PC-3 (cell line): ENCODE data around the gene FOXE1. TPM values are rescaled to one million over a fixed set of nuclear protein-coding genes. Genes with fewer than 3 reads are reported as not detected.

ENCODE experiments used
- ATAC-seq: fragments of 200-7000 bp; cut with Tn5 transposase; 2 replicates; pipeline ENCODE4 v1.9.1; 2020; ENCODE audit warnings: mild to moderate bottlenecking, moderate library complexity
- BruUV-seq: library from RNA; stranded (reverse); fragments of 400-500 nt; replicated peaks from 2 replicates; lab custom pipeline; 2021; lab: Mats Ljungman, UMichigan
- CTCF ChIA-PET: fragments of 300-600 bp; sonication (Branson Sonifier 250); formaldehyde crosslinking; loops from one replicate; lab custom pipeline; 2022; ENCODE audit warnings: antibody characterized with exemption; lab: Charles Lee
- POLR2A ChIA-PET: fragments of 300-600 bp; sonication (Branson Sonifier 250); formaldehyde crosslinking; loops from one replicate; lab custom pipeline; 2022; ENCODE audit warnings: antibody characterized with exemption; ENCODE audit not compliant: unreplicated experiment; lab: Charles Lee
- DNase-seq: peaks from one replicate; pipeline ENCODE4 v3.0.0-alpha.2; 2015
- H2AFZ ChIP-seq: fragments of 300-600 bp; sonication (generic); 2 replicates; pipeline ENCODE4 v1.6.0; 2016; ENCODE audit warnings: antibody characterized with exemption, low read length
- H3F3A ChIP-seq: fragments of 300-600 bp; sonication (generic); one replicate; pipeline ENCODE4 v1.6.0; 2017; ENCODE audit warnings: antibody characterized with exemption, low read length, control low read depth, mild to moderate bottlenecking; ENCODE audit not compliant: unreplicated experiment
- H3K27ac ChIP-seq: fragments of 300-600 bp; sonication (generic); 2 replicates; pipeline ENCODE4 v1.5.1; 2016; ENCODE audit warnings: mild to moderate bottlenecking, low read length
- H3K27me3 ChIP-seq: fragments of 300-600 bp; sonication (generic); 2 replicates; pipeline ENCODE4 v1.6.1; 2016; ENCODE audit warnings: low read length, mixed read lengths
- H3K36me3 ChIP-seq: fragments of 300-600 bp; sonication (generic); 2 replicates; pipeline ENCODE4 v1.6.1; 2016; ENCODE audit warnings: low read depth, mixed run types, low read length, mixed read lengths
- H3K4me1 ChIP-seq: fragments of 300-600 bp; sonication (generic); 2 replicates; pipeline ENCODE4 v1.5.1; 2016; ENCODE audit warnings: low read length; ENCODE audit not compliant: insufficient read depth
- H3K4me2 ChIP-seq: fragments of 300-600 bp; sonication (generic); 2 replicates; pipeline ENCODE4 v1.6.0; 2016; ENCODE audit warnings: low read length
- H3K4me3 ChIP-seq: fragments of 300-600 bp; sonication (generic); 2 replicates; pipeline ENCODE4 v1.5.1; 2016; ENCODE audit warnings: mild to moderate bottlenecking, low read length, mixed read lengths
- H3K79me2 ChIP-seq: fragments of 300-600 bp; sonication (generic); 2 replicates; pipeline ENCODE4 v1.6.1; 2017; ENCODE audit warnings: low read length, mixed read lengths
- H3K9ac ChIP-seq: fragments of 300-600 bp; sonication (generic); 2 replicates; pipeline ENCODE4 v1.6.0; 2016; ENCODE audit warnings: mild to moderate bottlenecking, low read length
- H3K9me2 ChIP-seq: fragments of 300-600 bp; sonication (generic); replicated peaks from 2 replicates; pipeline ENCODE4 v1.6.1; 2016; ENCODE audit warnings: mixed run types, low read length, mixed read lengths
- H3K9me3 ChIP-seq: fragments of 300-600 bp; sonication (generic); 2 replicates; pipeline ENCODE4 v1.6.1; 2016; ENCODE audit warnings: low read length, mixed read lengths
- H4K20me1 ChIP-seq: fragments of 300-600 bp; sonication (generic); 2 replicates; pipeline ENCODE4 v1.6.1; 2016; ENCODE audit warnings: low read length, mixed read lengths
- CTCF ChIP-seq: fragments of 300-600 bp; sonication (generic); conservative IDR thresholded peaks from 2 replicates; pipeline ENCODE4 v1.5.1; 2017; ENCODE audit warnings: antibody characterized with exemption, low read depth, mild to moderate bottlenecking, low read length
- EZH2 ChIP-seq: fragments of 300-600 bp; sonication (generic); IDR thresholded peaks from one replicate; pipeline ENCODE4 v1.6.1; 2017; ENCODE audit warnings: antibody characterized with exemption, mild to moderate bottlenecking, low read length; ENCODE audit not compliant: unreplicated experiment
- EZH2phosphoT487 ChIP-seq: fragments of 300-600 bp; sonication (generic); IDR thresholded peaks from 2 replicates; pipeline ENCODE4 v1.6.1; 2018; ENCODE audit warnings: mild to moderate bottlenecking, antibody characterized with exemption, low read length, borderline replicate concordance
- intact Hi-C: fragments of 100-400 bp; cut with micrococcal nuclease; formaldehyde crosslinking; loops from 2 replicates; pipeline ENCODE4 v1.9.0; 2023
- total RNA-seq: library from RNA; depleted of rRNA; stranded (reverse); fragments of >200 nt; gene quantifications from 2 replicates; pipeline ENCODE4 v1.2.3, GENCODE V29; 2014

Gene FOXE1
- total RNA-seq, 1 experiment from 2014 or later = not detected

GRCh38 chr9:97850746-97851445 is 2.1 kb upstream of the FOXE1 start:
- TF ChIP-seq EZH2 (no peak), EZH2phosphoT487 (no peak), CTCF (no peak)
- no peaks in the 10 kb centered on the region for H3K27me3 ChIP-seq
- H3K9me2 ChIP-seq = no peaks in the 10 kb centered on the region
- no peak for DNase-seq
- ChIA-PET POLR2A (no interaction called here), CTCF (no interaction called here)
- no peak overlapping the region for H3K27ac ChIP-seq
- H3K4me3 ChIP-seq = no peak overlapping the region
- H3K9me3 ChIP-seq = no peaks in the 10 kb centered on the region
- no peak overlapping the region for H3K9ac ChIP-seq
- H3K4me1 ChIP-seq = no peaks in the 10 kb centered on the region
- no peaks in the 10 kb centered on the region for H4K20me1 ChIP-seq
- H3K36me3 ChIP-seq = no peaks in the 10 kb centered on the region
- no TSS peak for BruUV-seq
- intact Hi-C loops = no loop called here
- H3K79me2 ChIP-seq = no peaks in the 10 kb centered on the region
- H2AFZ ChIP-seq = no peak overlapping the region
- H3K4me2 ChIP-seq = no peak overlapping the region
- no peak for ATAC-seq
- no peaks in the 10 kb centered on the region for H3F3A ChIP-seq

GRCh38 chr9:97851446-97851883 is 1.6 kb upstream of the FOXE1 start:
- no peaks in the 10 kb centered on the region for H3F3A ChIP-seq
- ChIA-PET CTCF (no interaction called here), POLR2A (no interaction called here)
- ATAC-seq (no peak), DNase-seq (no peak)
- H3K9me3 ChIP-seq = no peaks in the 10 kb centered on the region
- H3K27ac ChIP-seq = no peak overlapping the region
- H3K36me3 ChIP-seq = no peaks in the 10 kb centered on the region
- H3K27me3 ChIP-seq = no peaks in the 10 kb centered on the region
- H3K9me2 ChIP-seq = no peaks in the 10 kb centered on the region
- no peaks in the 10 kb centered on the region for H3K4me1 ChIP-seq
- TF ChIP-seq EZH2phosphoT487 (no peak), EZH2 (no peak), CTCF (no peak)
- no peak overlapping the region for H2AFZ ChIP-seq
- H4K20me1 ChIP-seq = no peaks in the 10 kb centered on the region
- no peak overlapping the region for H3K9ac ChIP-seq
- H3K4me3 ChIP-seq = no peak overlapping the region
- no peaks in the 10 kb centered on the region for H3K79me2 ChIP-seq
- H3K4me2 ChIP-seq = no peak overlapping the region
- intact Hi-C loops = no loop called here
- no TSS peak for BruUV-seq

GRCh38 chr9:97852001-97852398 is 1.0 kb upstream of the FOXE1 start:
- Histone ChIP-seq H3K9ac (no peak overlapping the region), H2AFZ (no peak overlapping the region)
- no peak for DNase-seq

More at GRCh38 chr9:97852001-97852398, 1.0 kb upstream of the FOXE1 start:
- intact Hi-C loops = no loop called here
- no TSS peak for BruUV-seq
- H3K9me3 ChIP-seq = no peaks in the 10 kb centered on the region
- no peak overlapping the region for H3K27ac ChIP-seq
- TF ChIP-seq EZH2 (no peak), CTCF (no peak), EZH2phosphoT487 (no peak)
- ATAC-seq = no peak
- H3K4me1 ChIP-seq = no peaks in the 10 kb centered on the region
- no peak overlapping the region for H3K4me3 ChIP-seq
- H3F3A ChIP-seq = no peaks in the 10 kb centered on the region
- no peaks in the 10 kb centered on the region for H3K9me2 ChIP-seq
- no peak overlapping the region for H3K4me2 ChIP-seq
- no peaks in the 10 kb centered on the region for H3K79me2 ChIP-seq
- H4K20me1 ChIP-seq = no peaks in the 10 kb centered on the region
- no peaks in the 10 kb centered on the region for H3K27me3 ChIP-seq
- ChIA-PET POLR2A (no interaction called here), CTCF (no interaction called here)
- no peaks in the 10 kb centered on the region for H3K36me3 ChIP-seq
